Keratinocyte (primary cell): ENCODE measurements around the gene SSTR1.

ENCODE experiments used
- EZH2 ChIP-seq: IDR thresholded peaks from one replicate; pipeline ENCODE4 v1.6.1; 2012; ENCODE audit warnings: inconsistent platforms, mild to moderate bottlenecking, low read length, moderate library complexity
- TF ChIP-seq, protein P1 (sequence below), 3 experiments: IDR thresholded peaks in 1 of 3; conservative IDR thresholded peaks in 1 of 3; optimal IDR thresholded peaks in 1 of 3; 2 replicates in 2 of 3; 3 replicates in 1 of 3; pipeline versions ENCODE3 to v1.5.1; 2011; ENCODE audit warnings: low read length in 3 of 3, mild to moderate bottlenecking in 3 of 3, moderate library complexity in 2 of 3, control low read depth in 1 of 3, inconsistent platforms in 1 of 3; ENCODE audit not compliant: insufficient read depth in 2 of 3; ENCODE audit errors: extremely low read depth in 1 of 3

DNA sequence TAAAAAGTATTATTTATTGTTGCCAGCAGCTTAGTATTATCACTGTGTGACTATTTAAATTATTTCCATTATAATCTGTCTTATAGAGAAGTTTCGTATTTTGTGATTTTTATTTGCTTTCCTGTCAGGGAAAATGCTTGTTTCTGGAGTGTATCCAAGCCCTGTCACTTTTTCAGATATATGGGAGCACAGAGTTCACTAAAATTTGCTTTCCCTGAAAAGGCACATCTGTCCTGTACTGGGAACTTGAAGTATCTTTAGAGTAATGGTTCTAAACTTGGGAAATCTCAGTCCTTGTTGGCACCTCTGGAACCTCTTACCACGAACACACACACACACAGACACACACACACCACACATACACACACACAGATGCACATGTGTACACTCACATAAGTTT is 39.3 kb upstream of the SSTR1 start:
- no peak for TF ChIP-seq EZH2
- TF ChIP-seq, protein P1, sequence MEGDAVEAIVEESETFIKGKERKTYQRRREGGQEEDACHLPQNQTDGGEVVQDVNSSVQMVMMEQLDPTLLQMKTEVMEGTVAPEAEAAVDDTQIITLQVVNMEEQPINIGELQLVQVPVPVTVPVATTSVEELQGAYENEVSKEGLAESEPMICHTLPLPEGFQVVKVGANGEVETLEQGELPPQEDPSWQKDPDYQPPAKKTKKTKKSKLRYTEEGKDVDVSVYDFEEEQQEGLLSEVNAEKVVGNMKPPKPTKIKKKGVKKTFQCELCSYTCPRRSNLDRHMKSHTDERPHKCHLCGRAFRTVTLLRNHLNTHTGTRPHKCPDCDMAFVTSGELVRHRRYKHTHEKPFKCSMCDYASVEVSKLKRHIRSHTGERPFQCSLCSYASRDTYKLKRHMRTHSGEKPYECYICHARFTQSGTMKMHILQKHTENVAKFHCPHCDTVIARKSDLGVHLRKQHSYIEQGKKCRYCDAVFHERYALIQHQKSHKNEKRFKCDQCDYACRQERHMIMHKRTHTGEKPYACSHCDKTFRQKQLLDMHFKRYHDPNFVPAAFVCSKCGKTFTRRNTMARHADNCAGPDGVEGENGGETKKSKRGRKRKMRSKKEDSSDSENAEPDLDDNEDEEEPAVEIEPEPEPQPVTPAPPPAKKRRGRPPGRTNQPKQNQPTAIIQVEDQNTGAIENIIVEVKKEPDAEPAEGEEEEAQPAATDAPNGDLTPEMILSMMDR (optimal IDR thresholded peaks at IDR 0.05 in 1 of 3, IDR thresholded peaks at IDR 0.05 in 1 of 3, conservative IDR thresholded peaks at IDR 0.05 in 1 of 3; ENCODE audit: extremely low read depth in 1 of 3, insufficient read depth in 2 of 3, low read length in 3 of 3) = no peak
